OCI-LY3 (cell line): ENCODE data around the gene PLA2G4D.

ENCODE experiments used
- H2AFZ ChIP-seq: fragments of 200-600, 300-600 bp; shearing (Covaris generic); 2 replicates; pipeline ENCODE4 v1.6.0; 2014; ENCODE audit warnings: antibody characterized with exemption, low read depth, low read length
- H3K27ac ChIP-seq: fragments of 200-600, 300-600 bp; sonication (generic); 2 replicates; pipeline ENCODE4 v1.5.1; 2014; ENCODE audit warnings: mild to moderate bottlenecking, low read length, moderate library complexity, mixed read lengths
- H3K27me3 ChIP-seq: fragments of 200-600, 300-600 bp; sonication (generic); 2 replicates; pipeline ENCODE4 v1.6.1; 2014; ENCODE audit warnings: low read depth, low read length, mixed read lengths
- H3K36me3 ChIP-seq: fragments of 200-600, 300-600 bp; sonication (generic); replicated peaks from 2 replicates; pipeline ENCODE3; 2014; ENCODE audit warnings: low read depth, low read length, mixed read lengths
- H3K4me1 ChIP-seq: fragments of 300-600, 200-600 bp; sonication (generic); 2 replicates; pipeline ENCODE4 v1.6.1; 2014; ENCODE audit warnings: low read length, mixed read lengths
- H3K4me2 ChIP-seq: fragments of 200-600, 300-600 bp; sonication (generic); 2 replicates; pipeline ENCODE4 v1.6.1; 2014; ENCODE audit warnings: low read length, mixed read lengths
- H3K4me3 ChIP-seq: fragments of 300-600, 200-600 bp; sonication (generic); 2 replicates; pipeline ENCODE4 v1.5.1; 2014; ENCODE audit warnings: antibody characterized with exemption, mild to moderate bottlenecking, low read length, moderate library complexity
- H3K79me2 ChIP-seq: fragments of 300-600, 200-600 bp; shearing (Covaris generic); 2 replicates; pipeline ENCODE4 v1.6.1; 2014; ENCODE audit warnings: mild to moderate bottlenecking, low read length, mixed read lengths
- H3K9ac ChIP-seq: fragments of 300-600, 200-600 bp; shearing (Covaris generic); 2 replicates; pipeline ENCODE4 v1.6.0; 2014; ENCODE audit warnings: mild to moderate bottlenecking, low read length, moderate library complexity
- H3K9me3 ChIP-seq: fragments of 200-600, 300-600 bp; shearing (Covaris generic); 2 replicates; pipeline ENCODE4 v1.6.1; 2014; ENCODE audit warnings: low read length, mixed read lengths; ENCODE audit not compliant: insufficient read depth
- H4K20me1 ChIP-seq: fragments of 200-600, 300-600 bp; sonication (generic); 2 replicates; pipeline ENCODE4 v1.6.1; 2016; ENCODE audit warnings: low read length, mixed read lengths; ENCODE audit not compliant: insufficient read depth
- EZH2phosphoT487 ChIP-seq: fragments of 200-600 bp; shearing (Covaris generic); IDR thresholded peaks from 2 replicates; pipeline ENCODE4 v1.6.1; 2018; ENCODE audit warnings: antibody characterized with exemption, mixed run types, low read depth
- TF ChIP-seq, protein P1 (sequence below): fragments of 200-600, 300-600 bp; sonication (generic); IDR thresholded peaks from 2 replicates; pipeline ENCODE4 v1.5.1; 2014; ENCODE audit warnings: antibody characterized with exemption, low read length, low read depth

The PLA2G4D gene

DNA sequence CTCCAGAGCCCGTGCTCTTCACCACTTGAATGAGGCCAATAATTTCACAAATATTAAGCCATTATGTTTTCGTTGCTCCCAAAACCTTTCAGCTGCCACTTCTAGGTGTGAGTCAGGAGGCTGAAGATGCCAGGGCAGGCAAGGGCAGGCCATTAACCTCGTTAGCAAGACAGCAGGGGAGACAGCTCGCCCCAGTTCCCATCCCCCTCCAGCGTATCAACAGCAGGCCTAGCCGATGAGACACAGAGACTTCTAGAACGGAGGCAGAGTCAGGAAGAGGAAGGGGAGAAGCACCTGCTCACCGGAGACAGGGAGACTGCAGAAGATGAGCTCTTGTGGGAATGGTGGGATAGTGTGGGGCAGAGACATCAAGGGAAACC lies 45.6 kb downstream of the PLA2G4D start:
- no peaks in the 10 kb centered on the region for H3K9me3 ChIP-seq
- TF ChIP-seq EZH2phosphoT487 = no peak
- TF ChIP-seq, protein P1, sequence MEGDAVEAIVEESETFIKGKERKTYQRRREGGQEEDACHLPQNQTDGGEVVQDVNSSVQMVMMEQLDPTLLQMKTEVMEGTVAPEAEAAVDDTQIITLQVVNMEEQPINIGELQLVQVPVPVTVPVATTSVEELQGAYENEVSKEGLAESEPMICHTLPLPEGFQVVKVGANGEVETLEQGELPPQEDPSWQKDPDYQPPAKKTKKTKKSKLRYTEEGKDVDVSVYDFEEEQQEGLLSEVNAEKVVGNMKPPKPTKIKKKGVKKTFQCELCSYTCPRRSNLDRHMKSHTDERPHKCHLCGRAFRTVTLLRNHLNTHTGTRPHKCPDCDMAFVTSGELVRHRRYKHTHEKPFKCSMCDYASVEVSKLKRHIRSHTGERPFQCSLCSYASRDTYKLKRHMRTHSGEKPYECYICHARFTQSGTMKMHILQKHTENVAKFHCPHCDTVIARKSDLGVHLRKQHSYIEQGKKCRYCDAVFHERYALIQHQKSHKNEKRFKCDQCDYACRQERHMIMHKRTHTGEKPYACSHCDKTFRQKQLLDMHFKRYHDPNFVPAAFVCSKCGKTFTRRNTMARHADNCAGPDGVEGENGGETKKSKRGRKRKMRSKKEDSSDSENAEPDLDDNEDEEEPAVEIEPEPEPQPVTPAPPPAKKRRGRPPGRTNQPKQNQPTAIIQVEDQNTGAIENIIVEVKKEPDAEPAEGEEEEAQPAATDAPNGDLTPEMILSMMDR = no peak

DNA sequence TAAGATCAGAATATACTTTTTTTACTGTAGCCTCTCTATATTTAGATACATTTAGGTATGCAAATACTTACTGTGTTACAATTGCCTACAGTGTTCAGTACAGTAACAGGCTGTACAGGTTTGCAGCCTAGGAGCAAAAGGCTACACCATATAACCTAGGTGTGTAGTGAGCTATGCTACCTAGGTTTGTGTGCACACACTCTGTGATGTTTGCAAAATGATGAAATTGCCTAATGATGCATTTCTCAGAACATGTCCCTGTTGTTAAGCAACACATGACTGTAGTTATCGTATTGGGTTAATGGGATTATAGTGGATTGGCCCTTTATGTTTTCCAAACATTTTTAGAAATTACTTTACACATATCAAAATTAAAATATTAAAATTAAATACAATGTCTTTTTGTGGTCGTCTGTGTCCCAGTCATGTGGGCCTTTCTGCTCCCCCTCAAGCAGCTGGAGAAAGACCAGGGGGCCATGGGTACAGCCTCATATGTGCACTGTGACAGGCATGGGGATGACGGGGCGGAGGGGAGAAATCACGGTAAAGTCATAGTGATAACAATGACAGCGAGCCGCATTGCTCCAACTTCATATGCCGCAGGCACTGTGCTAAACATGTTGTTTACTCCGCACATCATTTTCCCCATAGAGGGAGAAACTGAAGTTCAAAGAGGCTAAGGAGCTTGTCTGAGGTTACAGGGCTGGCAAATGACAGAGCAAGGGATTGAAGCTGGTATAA lies 46.1 kb downstream of the PLA2G4D start:
- no peaks in the 10 kb centered on the region for H3K79me2 ChIP-seq
- H3K27me3 ChIP-seq = no peaks in the 10 kb centered on the region
- TF ChIP-seq, protein P1 = no peak
- no peak for TF ChIP-seq EZH2phosphoT487
- no peak overlapping the region for H3K9ac ChIP-seq
- H2AFZ ChIP-seq = no peak overlapping the region
- H3K9me3 ChIP-seq = no peaks in the 10 kb centered on the region
- no peaks in the 10 kb centered on the region for H3K4me1 ChIP-seq
- H3K4me3 ChIP-seq = no peak overlapping the region
- no peaks in the 10 kb centered on the region for H4K20me1 ChIP-seq
- no peaks in the 10 kb centered on the region for H3K36me3 ChIP-seq
- H3K27ac ChIP-seq = no peak overlapping the region
- H3K4me2 ChIP-seq = no peak overlapping the region

More for the DNA sequence above, 45.6 kb downstream of the PLA2G4D start:
- Histone ChIP-seq H3K9ac (no peak overlapping the region), H3K79me2 (no peaks in the 10 kb centered on the region), H3K27me3 (no peaks in the 10 kb centered on the region), H3K36me3 (no peaks in the 10 kb centered on the region), H3K4me1 (no peaks in the 10 kb centered on the region), H3K27ac (no peak overlapping the region), H4K20me1 (no peaks in the 10 kb centered on the region), H2AFZ (no peak overlapping the region), H3K4me3 (no peak overlapping the region), H3K4me2 (no peak overlapping the region)

DNA sequence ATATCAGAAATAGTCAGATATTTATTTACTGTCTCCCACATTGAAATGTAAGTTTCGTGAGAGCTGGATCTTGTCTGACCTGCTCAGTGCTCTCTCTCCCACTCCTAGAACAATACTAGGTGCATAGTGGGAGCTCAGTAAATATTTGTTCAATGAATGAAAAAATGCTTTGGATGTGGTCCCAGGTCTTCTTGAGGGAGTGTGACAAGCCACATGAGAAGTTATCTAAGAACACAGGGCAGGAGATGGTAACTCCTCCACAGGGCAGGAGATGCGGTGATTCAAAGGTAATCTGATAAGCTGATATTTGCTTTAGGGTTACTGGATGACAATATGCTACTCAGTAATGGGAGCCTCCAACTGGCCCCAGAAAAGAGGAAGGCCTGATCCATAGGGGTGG lies 47.8 kb downstream of the PLA2G4D start:
- no peak for TF ChIP-seq EZH2phosphoT487
- H3K9me3 ChIP-seq = no peaks in the 10 kb centered on the region
- no peaks in the 10 kb centered on the region for H3K36me3 ChIP-seq
- peaks cover under 1% of the 10 kb centered on the region; the same call in 1 of the 2 replicates for H3K4me1 ChIP-seq
- H3K27ac ChIP-seq = no peak overlapping the region
- H3K27me3 ChIP-seq = no peaks in the 10 kb centered on the region
- no peak overlapping the region for H2AFZ ChIP-seq
- H4K20me1 ChIP-seq = no peaks in the 10 kb centered on the region
- no peaks in the 10 kb centered on the region for H3K79me2 ChIP-seq
- no peak overlapping the region for H3K9ac ChIP-seq
- no peak overlapping the region for H3K4me2 ChIP-seq
- no peak overlapping the region for H3K4me3 ChIP-seq

DNA sequence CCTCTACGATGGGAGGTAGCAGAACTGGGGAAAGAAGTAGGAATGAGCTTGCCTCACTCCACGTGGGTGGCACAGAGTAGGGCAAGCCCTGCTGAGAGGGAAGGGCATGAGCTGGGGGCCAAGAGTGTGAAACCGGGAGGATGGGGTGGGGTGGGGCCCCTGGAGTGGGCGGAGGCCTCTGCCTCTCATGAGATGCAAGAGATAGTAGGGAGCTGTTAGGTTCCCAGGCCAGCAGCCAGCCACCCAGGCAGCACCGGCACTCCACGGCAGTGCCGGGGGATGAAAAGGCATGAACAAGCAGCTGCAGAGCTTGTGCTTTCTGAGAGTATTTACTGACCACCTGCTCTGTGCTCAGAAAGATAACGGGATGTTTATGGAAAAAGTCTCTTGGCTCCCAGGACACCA lies 49.1 kb downstream of the PLA2G4D start:
- Histone ChIP-seq H3K9ac (no peak overlapping the region), H3K79me2 (no peaks in the 10 kb centered on the region), H2AFZ (no peak overlapping the region), H3K27ac (no peak overlapping the region), H3K4me2 (no peak overlapping the region), H3K9me3 (no peaks in the 10 kb centered on the region), H3K4me1 (peaks cover 2% of the 10 kb centered on the region; the same call in 1 of the 2 replicates), H4K20me1 (no peaks in the 10 kb centered on the region), H3K4me3 (no peak overlapping the region), H3K36me3 (no peaks in the 10 kb centered on the region), H3K27me3 (no peaks in the 10 kb centered on the region)
- TF ChIP-seq, protein P1 = no peak
- no peak for TF ChIP-seq EZH2phosphoT487
